ENCODE measurements around the gene MFSD11.

GRCh38 chr17:76801706-76802105, 63.8 kb downstream of the MFSD11 start:
- TF ChIP-seq CTCF (IDR thresholded peaks at IDR 0.05) (no peak), POLR2AphosphoS5 (IDR thresholded peaks at IDR 0.05) (no peak), EP300 (IDR thresholded peaks at IDR 0.05) (no peak)
